Stimulated activated CD4-positive, alpha-beta T cell treated with anti-CD3 and anti-CD28 coated beads, Interleukin-2, amount 100 ng/mL, for 4 hours (primary cell): Measurements from ENCODE around the gene SCOC.
"Not testable (repeated sequence)": the region's sequence is repeated elsewhere in the genome, so short reads cannot be mapped to it uniquely, and the experiment has no call there.

Experiments
- DNase-seq: peaks from one replicate; pipeline ENCODE4 v3.0.0-alpha.2; 2020; ENCODE audit warnings: low read depth

SCOC gene

GRCh38 chr4:140361099-140361498 lies 12.3 kb upstream of the SCOC start:
- no peak for DNase-seq

GRCh38 chr4:140363051-140363450 lies 10.4 kb upstream of the SCOC start:
- DNase-seq: no peak

DNA sequence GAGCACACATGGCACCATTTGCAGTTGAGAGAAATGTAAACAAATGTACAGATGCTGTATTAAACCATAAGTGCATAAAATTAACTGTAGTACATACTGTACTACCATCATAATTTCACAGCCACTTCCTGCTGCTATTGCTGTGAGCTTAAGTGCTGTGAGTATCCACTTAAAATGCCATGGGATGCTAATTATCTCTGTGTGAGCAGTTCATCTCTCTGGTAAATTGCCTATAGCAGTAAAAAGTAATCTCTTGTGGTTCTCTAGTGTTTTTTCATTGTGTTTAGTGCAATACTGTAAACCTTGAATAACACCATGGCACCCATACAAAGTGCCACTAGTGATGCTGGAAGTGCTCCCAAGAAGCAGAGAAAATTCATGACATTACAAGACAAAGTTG lies 9.9 kb upstream of the SCOC start:
- DNase-seq: no peak

DNA sequence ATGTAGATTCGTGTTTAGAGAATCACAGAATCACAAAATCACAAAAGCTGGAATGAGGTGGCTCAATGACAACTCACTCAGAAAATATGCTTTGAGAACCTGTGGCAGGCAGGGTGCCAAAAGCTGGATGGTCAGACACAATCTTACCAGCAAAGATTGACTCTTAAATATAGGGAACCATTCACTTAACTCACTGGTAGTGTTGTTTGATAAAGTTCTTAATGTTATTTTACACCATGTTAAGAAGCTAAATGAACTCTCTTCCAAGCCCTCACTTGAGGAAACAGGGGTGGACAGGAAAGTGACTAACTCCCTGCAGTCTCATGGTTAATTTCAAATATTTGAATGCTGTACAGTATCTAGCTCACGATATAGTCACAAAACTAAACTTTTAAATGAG lies 5.7 kb upstream of the SCOC start:
- no peak for DNase-seq

- no peak for DNase-seq
These were observed 4.8 kb upstream of the SCOC start for GRCh38 chr4:140368686-140369085.

DNA sequence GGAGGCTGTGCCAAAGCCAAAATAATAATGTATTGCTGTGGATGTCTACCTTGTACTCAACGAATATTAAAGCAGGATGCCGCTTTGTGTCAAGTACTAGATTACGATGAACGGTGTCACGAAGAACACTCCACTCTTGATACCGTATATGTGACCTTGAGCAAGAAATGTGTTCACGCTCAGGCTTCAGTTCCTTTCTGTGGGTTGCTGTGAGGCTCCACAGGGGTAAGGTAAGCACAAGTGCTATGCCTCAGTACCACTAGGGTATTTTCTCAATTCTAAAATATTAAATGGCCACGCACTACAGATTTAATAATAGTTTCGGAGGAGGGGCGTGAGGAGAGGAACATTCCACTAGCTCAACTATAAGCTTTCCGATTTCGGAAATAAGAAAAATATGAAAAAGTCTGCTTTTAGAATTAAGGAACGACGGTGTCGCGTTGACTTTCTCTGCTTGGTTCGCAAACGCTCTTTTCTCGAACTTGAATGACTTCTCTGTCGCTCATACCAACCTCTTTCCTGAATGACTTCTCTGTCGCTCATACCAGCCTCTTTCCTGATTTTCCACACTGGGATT lies 607 bp upstream of the SCOC start:
- no peak for DNase-seq

DNA sequence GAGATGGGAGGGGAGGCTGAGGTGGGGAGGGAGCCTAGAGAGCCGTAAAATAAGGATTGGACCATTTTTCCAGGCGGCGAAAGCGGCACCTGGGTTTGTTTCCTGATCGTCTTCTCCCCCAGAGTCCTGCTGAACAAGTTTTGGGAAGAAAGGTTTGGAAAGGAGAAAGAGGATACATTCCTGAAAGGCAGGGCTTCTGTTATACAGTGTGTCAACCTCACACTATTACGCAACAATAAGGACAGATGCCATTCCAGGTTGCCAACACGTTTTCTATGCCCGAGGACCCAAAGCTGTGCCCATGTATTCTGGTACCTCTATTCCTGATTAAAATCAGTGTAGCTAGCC lies 658 bp downstream of the SCOC start:
- DNase-seq: no peak

GRCh38 chr4:140382732-140383131 lies 9.3 kb downstream of the SCOC start:
- no peak for DNase-seq

DNA sequence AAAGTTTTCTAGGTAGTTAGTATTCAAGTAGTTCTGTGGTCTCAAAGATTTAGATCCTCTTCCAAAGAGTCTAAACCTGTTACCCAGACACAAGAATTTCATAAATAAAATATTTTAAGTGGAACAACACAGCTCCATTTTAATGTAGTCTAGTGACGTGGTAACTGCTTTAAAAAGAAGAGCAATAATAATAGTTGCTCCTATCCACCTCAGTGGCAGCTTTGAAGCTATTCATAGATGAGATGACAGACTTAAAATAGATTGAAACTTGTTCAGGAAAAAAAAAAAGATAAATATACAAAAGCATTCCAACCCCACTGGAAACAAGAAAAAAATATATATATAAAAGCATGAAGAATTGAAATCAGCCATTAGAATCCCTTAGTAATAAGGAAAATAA lies 14.6 kb downstream of the SCOC start:
- no peak for DNase-seq

- DNase-seq: no peak
These were observed 22.2 kb downstream of the SCOC start for GRCh38 chr4:140395668-140396067.

DNA sequence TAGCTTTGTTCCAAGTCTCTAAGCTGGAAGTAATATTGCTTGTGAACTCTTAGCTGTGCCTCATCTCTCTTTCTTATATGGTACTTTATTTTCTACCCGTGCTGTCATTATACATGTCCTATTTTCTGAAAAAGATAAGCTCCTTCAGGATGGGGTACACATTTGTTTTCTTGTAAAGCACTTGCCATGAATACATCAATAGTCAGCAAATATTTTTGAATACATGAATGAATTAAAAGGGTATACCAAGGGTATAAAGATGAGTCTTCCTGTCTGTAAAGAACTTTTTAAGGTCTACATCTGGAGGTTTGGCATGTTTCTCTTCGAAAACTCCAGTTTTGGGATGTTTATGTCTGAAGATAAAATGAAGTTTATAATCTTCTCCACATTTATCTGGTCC lies 26.7 kb downstream of the SCOC start:
- DNase-seq: no peak

DNA sequence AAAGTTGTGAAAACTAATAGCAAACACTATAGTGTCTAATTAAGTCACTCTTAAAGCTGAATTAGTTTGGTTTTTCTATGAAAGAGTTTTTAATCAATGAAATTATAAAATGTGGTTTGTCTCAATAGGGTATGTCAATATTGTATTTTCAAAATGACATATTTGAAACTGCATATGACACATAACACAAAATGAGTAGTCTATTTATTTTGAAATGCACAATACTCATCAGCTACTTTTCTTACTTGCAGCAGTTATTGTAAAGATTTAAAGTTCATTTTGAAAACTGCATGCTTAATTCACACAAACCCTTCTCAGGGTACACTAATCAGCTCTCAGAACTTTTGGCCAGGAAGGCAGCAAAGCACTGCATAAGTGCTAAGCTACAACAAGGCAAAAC lies 32.8 kb downstream of the SCOC start:
- no peak for DNase-seq

DNA sequence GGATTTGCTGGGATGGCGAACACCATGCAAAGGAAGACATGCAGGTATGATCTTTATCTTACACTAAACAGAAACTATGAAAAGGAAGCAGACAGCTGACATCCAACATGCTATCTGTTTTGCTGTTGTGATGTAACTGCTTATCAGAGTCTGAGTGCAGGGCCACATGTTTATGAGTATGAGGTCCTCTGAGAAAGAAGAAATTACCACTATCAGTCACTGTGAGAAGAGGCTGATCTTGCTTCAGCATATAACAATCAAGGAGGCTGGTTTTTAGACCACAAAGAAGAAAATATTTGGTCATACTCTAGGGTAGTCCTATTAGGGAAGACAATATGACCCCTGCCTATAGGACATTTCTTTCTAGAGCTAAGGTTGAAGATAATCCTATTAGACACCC lies 35.5 kb downstream of the SCOC start:
- no peak for DNase-seq

DNA sequence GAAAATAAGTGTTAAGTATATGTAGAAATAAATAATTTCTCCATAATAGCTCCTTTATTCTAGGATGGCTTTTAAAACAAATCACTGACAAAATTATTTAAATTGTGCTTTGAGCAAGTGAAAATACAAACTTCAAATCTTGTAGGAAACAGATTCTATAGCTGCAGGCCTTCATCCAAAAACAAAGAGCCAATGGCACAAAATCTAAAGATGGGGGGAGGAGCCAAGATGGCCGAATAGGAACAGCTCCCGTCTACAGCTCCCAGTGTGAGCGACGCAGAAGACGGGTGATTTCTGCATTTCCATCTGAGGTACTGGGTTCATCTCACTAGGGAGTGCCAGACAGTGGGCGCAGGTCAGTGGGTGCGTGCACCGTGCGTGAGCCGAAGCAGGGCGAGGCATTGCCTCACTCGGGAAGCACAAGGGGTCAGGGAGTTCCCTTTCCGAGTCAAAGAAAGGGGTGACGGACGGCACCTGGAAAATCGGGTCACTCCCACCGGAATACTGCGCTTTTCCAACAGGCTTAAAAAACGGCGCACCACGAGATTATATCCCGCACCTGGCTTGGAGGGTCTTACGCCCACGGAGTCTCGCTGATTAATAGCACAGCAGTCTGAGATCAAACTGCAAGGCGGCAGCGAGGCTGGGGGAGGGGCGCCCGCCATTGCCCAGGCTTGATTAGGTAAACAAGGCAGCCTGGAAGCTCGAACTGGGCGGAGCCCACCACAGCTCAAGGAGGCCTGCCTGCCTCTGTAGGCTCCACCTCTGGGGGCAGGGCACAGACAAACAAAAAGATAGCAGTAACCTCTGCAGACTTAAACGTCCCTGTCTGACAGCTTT lies 39.9 kb downstream of the SCOC start:
- DNase-seq: not testable (repeated sequence)

DNA sequence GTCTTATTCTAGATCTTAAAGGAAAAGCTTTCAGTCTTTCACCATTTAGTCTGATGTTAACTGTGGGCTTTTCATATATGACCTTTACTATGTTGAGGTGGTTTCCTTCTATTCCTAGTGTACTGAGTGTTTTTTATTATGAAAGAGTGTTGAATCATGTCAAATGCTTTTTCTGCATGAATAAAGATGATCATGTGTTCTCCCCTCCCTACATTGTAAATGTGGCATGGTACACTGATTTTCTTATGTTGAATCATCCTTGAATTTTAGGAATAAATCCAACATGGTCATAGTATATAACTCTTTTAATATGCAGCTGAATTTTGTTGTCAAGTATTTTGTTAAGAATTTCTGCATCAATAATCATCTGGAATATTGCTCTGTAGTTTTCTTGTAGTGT lies 49.7 kb downstream of the SCOC start:
- no peak for DNase-seq

- no peak for DNase-seq
These were observed 53.2 kb downstream of the SCOC start for GRCh38 chr4:140426610-140427105.

GRCh38 chr4:140427106-140427918 lies 53.9 kb downstream of the SCOC start, which contains the start of gene CLGN:
TSS of gene CLGN (minus strand) at chr4:140427648. CDS start at chr4:140413078, 14,570 bp downstream.
- peak; percentile 2 for DNase-seq

- no peak for DNase-seq
These were observed 54.5 kb downstream of the SCOC start for GRCh38 chr4:140427919-140428471.
